GM21737 (cell line): ENCODE data around the gene UNC5C.
"Not testable (repeated sequence)": the region's sequence is repeated elsewhere in the genome, so short reads cannot be mapped to it uniquely, and the experiment has no call there.

Experiments used
- ATAC-seq: cut with Tn5 transposase; IDR thresholded peaks from one replicate; pipeline ENCODE4 v1.9.1; 2021; ENCODE audit warnings: mild to moderate bottlenecking, moderate library complexity; ENCODE audit not compliant: unreplicated experiment

The UNC5C gene

DNA sequence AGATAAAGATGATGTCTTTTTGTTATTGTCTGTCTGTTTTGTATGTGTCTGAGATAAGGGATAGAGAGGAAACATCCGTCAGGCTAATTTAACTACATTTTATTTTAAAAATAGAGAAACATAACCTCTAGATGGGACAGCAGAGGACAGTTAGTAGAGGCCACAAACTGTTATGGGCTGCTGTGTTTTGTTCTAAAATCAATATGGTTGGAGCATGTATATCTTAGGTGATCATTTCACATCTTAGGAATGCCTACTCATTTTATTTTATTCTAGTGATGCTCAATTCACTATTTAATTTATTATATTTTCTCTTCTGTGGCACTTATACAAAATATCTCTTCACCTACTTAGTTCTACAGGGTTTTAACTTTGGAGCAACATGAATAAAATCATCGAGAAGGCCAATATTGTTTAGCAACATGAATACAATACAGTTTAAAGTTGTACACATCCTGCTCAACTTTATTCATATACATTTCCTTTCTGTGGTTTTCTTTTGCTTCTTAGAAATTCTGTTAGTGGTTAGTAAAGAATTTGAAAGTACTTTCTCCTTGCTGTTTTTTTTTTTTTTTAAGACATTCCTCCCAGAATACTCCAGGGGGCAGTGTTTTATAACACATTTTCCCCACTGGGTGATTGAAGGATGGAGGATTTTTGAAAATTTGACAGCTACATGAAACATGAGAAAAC, 392.9 kb downstream of the UNC5C start:
- no peak for ATAC-seq

DNA sequence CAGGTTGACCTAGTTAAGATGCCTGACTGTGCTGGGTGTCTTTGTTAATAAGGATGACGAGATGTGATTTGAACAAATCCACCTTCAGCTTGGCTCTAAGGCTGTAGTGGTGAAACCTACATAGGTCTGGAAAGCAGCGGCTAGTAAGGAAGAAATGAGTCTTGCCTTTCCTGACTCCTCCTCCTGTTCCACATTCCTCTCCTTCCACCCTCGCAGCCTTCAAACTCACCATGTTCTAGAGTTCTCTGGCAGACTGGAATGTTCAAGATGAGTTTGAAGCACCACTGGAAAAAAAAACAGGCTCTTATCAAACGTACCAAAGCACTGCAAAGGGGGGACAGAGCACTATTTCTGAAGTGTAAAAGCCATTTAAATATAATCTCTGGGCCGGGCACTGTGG, 395.6 kb downstream of the UNC5C start:
- no peak for ATAC-seq

DNA sequence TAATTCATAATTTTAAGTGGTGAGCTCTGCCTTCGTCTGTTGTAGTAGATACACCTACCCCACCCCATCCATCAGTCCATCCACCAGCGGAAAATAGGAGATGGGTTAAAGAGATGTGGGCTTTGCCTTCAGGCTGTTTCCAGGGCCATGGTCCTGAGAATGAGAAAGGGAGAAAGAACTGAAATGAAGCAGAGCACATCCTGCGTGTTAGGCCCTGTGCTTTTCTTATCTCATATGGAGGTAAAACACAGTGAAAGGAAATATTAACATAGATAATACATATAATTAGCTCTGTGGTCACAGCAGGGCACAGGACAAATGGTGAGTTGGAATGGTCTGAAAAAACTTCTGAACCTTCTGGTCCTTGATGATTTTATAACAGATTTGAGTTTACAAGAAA, 397.5 kb downstream of the UNC5C start:
- ATAC-seq = no peak

DNA sequence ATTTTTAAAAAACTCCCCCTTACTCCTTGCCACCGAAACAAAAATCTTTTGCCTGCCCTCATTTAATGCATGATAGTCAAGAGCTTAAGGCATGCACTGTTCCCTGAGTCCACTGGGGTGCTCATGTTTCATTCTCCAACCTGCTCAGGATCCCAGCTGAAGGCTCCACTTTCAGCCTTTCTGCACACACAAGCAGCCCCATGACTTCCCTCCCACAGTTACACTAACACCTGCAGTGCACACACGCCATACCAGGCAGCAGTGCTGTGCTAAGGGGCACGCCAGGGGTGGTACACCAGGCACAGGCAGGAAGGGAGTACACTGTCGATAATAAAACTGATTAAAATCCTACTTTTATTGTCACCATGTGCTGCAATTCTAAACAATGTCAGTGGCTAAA, 405.8 kb downstream of the UNC5C start:
- ATAC-seq = no peak

DNA sequence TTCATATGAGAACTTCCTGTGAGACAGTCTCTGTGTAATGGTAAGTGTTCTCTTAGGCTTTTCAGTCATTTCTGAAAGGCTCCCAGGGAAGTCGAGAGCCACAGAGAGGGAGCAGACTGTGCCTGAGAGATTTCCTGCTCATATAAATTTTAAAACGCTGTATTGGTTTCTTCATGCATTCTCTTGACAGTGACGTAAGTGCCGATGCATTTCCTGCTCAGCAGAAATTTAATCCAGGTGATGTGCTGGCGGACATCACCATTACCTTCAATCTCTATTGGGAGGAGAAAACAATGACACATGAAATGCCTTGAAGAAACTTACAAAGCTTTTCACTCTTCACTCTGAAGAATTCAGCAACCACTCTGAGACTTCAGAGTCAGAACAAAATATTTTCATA, 407.4 kb downstream of the UNC5C start:
- ATAC-seq = no peak

DNA sequence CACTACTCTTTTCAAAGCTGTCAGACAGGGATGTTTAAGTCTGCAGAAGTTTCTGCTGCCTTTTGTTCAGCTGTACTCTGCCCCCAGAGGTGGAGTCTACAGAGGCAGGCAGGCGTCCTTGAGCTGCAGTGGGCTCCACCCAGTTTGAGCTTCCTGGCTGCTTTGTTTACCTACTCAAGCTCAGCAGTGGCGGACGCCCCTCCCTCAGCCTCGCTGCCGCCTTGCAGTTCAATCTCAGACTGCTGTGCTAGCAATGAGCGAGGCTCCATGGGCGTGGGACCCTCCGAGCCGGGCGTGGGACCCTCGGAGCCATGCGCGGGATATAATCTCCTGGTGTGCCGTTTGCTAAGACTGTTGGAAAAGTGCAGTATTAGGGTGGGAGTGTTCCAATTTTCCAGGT, 409.3 kb downstream of the UNC5C start:
- not testable (repeated sequence) for ATAC-seq

DNA sequence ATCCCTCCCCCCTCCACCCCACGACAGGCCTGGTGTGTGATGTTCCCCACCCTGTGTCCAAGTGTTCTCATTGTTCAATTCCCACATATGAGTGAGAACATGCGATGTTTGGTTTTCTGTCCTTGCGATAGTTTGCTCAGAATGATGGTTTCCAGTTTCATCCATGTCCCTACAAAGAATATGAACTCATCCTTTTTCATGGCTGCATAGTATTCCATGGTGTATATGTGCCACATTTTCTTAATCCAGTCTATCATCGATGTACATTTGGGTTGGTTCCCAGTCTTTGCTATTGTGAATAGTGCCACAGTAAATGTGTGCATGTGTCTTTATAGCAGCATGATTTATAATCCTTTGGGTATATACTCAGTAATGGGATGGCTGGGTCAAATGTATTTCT, 414.8 kb downstream of the UNC5C start:
- not testable (repeated sequence) for ATAC-seq

DNA sequence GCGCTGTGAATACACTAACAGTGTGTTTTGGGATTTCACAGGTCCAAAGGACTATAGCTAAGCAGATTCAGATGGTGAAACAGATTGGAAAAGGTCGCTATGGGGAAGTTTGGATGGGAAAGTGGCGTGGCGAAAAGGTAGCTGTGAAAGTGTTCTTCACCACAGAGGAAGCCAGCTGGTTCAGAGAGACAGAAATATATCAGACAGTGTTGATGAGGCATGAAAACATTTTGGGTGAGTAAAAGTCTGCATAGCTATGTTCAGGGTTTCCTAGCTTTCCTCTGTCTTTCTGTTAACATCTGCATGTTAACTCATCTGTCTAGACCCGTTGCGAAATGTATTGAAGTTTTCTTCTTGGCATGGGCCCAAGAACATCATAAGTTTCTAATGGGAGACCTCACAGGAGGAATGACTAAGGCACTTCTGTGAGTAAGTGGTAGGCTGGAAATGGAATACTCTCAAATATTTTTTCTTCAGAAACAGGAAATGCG, 418.9 kb downstream of the UNC5C start:
- ATAC-seq = no peak

DNA sequence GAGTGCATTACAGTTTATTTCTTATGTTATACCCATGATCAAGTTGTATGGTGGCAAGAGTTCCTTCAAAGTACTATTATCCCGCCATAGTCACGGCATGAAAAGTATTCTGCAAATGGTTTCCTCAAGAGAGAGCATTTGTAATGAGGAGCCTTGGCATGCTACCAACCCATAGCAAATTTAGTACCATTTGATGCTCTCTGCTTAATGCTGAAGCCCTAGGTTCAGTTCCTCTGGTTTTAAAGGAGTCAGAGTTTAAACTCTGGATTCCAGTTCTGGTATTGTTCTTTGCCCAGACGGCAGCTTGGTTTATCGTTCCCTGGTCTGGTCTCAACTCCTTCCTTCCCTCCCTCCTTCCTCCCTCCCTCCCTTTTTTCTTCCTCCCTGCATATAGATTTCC, 419.7 kb downstream of the UNC5C start:
- ATAC-seq = no peak

DNA sequence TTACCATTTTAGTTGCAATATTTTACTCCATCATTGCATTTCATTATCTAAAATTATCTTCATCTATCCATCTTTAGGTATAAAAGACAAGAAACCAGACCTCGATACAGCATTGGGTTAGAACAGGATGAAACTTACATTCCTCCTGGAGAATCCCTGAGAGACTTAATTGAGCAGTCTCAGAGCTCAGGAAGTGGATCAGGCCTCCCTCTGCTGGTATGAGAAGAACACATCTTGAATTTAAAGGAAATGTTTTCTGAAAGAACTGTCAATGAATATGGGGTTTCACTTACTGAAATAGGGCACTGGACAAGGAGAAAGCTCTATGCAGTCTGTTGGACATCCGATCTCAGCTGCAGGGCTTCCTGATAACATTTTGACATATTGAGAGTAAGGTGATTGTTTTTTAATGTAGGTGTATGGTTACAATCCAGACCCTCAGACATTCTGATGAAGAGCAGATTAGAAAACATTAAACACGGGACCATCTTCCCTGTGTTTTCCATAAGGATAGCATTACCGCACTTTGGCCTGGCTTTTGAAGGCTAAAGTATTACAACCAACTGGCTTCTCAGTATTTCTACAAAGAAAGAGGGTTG, 423.8 kb downstream of the UNC5C start:
- ATAC-seq = no peak

DNA sequence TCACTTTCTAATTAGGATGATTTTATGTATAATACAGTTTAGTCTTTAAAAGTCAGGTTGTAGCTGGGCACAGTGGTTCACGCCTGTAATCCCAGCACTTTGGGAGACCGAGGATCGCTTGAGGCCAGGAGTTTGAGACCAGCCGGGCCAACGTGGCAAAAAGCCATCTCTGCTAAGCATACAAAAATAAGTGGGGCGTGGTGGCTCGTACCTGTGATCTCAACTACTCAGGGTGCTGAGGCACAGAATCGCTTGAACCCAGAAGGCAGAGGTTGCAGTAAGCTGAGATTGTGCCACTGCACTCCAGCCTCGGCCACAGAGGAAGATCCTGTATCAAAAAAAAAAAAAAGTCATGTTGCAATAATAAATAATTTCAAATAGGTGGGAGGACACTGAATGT, 426.8 kb downstream of the UNC5C start:
- ATAC-seq = no peak

DNA sequence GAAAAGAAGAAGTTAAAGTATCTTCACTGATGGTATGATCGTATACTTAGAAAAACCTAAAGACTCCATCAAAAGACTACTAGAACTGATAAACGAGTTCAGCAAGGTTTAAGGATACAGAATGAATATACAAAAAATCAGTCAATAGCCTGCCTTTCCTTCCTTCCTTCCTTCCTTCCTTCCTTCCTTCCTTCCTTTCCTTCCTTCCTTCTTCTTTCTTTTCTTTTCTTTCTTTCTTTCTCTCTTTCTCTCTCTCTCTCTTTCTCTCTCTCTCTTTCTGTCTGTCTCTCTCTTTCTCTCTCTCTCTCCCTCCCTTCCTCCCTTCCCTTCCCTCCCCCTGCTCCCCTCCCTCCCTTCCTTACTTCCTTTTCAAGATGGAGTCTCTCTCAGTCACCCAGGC, 428.3 kb downstream of the UNC5C start:
- ATAC-seq = no peak

DNA sequence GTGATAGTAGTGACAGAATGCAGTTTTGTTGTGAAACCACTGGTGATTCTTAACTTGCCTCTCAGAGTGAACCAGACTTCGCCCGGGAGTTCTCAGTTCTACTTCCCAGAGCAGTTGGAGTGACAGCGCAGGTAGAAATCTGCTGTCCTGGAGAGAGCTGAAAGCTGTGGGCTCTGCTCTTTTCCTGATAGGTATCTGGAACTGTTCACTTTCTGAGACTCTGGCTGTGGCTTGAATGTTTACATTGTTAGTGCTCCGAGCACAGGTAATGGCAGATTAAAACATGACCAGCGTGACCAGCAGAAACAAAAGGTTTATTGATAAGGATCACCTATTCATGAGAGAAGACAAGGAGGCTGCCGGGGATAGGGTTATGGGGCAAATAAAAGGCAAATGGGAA, 430.3 kb downstream of the UNC5C start:
- ATAC-seq = no peak

DNA sequence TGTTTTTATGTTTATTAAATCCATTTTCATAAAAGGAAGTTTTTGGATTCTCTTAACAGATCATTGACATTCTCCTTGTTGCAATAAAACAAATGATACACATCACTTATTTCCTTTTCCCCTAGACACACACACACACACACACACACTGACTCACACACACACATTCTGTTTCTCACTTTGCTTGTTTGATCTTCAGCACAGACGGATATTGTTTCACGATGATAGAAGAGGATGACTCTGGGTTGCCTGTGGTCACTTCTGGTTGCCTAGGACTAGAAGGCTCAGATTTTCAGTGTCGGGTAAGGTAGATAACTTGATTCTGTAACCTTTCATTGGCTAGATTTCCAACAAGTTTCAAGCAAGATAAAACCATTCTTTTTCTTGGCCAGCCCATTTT, 434.3 kb downstream of the UNC5C start:
- ATAC-seq = no peak
